HL-60 (cell line): ENCODE results near the gene ZSWIM3.

Experiments
- DNase-seq, 2 experiments: peaks; one replicate each; pipeline ENCODE4 v3.0.0-alpha.2; 2010 to 2020; ENCODE audit warnings: low read depth in 1 of 2, low spot score in 1 of 2
- H3K27ac ChIP-seq: fragments of 250-450 bp; sonication (Bioruptor Pico); replicated peaks from 2 replicates; pipeline ENCODE4 v1.5.1; 2020; ENCODE audit warnings: mild to moderate bottlenecking, moderate library complexity
- H3K27me3 ChIP-seq: fragments of 250-450 bp; sonication (Bioruptor Pico); 2 replicates; pipeline ENCODE4 v1.5.1; 2021; ENCODE audit warnings: mild to moderate bottlenecking, moderate library complexity; ENCODE audit not compliant: insufficient read depth, poor library complexity, severe bottlenecking
- H3K4me3 ChIP-seq: replicated peaks from 2 replicates; pipeline ENCODE4 v1.5.1; 2011; ENCODE audit warnings: mild to moderate bottlenecking, control low read depth, low read length; ENCODE audit not compliant: insufficient read depth
- GABPA ChIP-seq: IDR thresholded peaks from 2 replicates; pipeline ENCODE4 v1.6.1; 2012; ENCODE audit warnings: low read depth
- POLR2AphosphoS5 ChIP-seq: IDR thresholded peaks from 2 replicates; pipeline ENCODE4 v1.6.1; 2012; ENCODE audit warnings: low read depth
- SPI1 ChIP-seq: IDR thresholded peaks from 2 replicates; pipeline ENCODE4 v1.6.1; 2012; ENCODE audit warnings: low read depth, mild to moderate bottlenecking, borderline replicate concordance
- TF ChIP-seq, protein P1 (sequence below): IDR thresholded peaks from one replicate; pipeline ENCODE4 v1.5.1; 2011; ENCODE audit warnings: low read length, control low read depth, inconsistent platforms; ENCODE audit not compliant: insufficient read depth
- TF ChIP-seq, protein P2 (sequence below): IDR thresholded peaks from 2 replicates; pipeline ENCODE4 v1.6.1; 2012; ENCODE audit warnings: low read depth; ENCODE audit not compliant: insufficient replicate concordance

The ZSWIM3 gene

GRCh38 chr20:45892828-45893500 lies 35.5 kb downstream of the ZSWIM3 start:
- TF ChIP-seq SPI1: no peak
- TF ChIP-seq, protein P1, sequence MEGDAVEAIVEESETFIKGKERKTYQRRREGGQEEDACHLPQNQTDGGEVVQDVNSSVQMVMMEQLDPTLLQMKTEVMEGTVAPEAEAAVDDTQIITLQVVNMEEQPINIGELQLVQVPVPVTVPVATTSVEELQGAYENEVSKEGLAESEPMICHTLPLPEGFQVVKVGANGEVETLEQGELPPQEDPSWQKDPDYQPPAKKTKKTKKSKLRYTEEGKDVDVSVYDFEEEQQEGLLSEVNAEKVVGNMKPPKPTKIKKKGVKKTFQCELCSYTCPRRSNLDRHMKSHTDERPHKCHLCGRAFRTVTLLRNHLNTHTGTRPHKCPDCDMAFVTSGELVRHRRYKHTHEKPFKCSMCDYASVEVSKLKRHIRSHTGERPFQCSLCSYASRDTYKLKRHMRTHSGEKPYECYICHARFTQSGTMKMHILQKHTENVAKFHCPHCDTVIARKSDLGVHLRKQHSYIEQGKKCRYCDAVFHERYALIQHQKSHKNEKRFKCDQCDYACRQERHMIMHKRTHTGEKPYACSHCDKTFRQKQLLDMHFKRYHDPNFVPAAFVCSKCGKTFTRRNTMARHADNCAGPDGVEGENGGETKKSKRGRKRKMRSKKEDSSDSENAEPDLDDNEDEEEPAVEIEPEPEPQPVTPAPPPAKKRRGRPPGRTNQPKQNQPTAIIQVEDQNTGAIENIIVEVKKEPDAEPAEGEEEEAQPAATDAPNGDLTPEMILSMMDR: no peak
- TF ChIP-seq POLR2AphosphoS5: no peak; the same call in 1 of the 2 replicates
- TF ChIP-seq, protein P2, sequence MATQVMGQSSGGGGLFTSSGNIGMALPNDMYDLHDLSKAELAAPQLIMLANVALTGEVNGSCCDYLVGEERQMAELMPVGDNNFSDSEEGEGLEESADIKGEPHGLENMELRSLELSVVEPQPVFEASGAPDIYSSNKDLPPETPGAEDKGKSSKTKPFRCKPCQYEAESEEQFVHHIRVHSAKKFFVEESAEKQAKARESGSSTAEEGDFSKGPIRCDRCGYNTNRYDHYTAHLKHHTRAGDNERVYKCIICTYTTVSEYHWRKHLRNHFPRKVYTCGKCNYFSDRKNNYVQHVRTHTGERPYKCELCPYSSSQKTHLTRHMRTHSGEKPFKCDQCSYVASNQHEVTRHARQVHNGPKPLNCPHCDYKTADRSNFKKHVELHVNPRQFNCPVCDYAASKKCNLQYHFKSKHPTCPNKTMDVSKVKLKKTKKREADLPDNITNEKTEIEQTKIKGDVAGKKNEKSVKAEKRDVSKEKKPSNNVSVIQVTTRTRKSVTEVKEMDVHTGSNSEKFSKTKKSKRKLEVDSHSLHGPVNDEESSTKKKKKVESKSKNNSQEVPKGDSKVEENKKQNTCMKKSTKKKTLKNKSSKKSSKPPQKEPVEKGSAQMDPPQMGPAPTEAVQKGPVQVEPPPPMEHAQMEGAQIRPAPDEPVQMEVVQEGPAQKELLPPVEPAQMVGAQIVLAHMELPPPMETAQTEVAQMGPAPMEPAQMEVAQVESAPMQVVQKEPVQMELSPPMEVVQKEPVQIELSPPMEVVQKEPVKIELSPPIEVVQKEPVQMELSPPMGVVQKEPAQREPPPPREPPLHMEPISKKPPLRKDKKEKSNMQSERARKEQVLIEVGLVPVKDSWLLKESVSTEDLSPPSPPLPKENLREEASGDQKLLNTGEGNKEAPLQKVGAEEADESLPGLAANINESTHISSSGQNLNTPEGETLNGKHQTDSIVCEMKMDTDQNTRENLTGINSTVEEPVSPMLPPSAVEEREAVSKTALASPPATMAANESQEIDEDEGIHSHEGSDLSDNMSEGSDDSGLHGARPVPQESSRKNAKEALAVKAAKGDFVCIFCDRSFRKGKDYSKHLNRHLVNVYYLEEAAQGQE: no peak
- no peak for TF ChIP-seq GABPA
- peak in 1 of 2 experiments; percentile 45 for DNase-seq
- Histone ChIP-seq H3K4me3 (peak overlapping the region; percentile 75), H3K27me3 (no peaks in the 10 kb centered on the region), H3K27ac (peak overlapping the region; percentile 67)

- H3K4me3 ChIP-seq: no peak overlapping the region
- H3K27me3 ChIP-seq: no peaks in the 10 kb centered on the region
- TF ChIP-seq POLR2AphosphoS5 (no peak), GABPA (no peak), SPI1 (no peak)
- TF ChIP-seq, protein P2: no peak
- TF ChIP-seq, protein P1: no peak
- H3K27ac ChIP-seq: 0 out of 2 replicates have a peak overlapping the region, but pooled peaks have one; percentile 2
- DNase-seq: no peak
These were observed 36.4 kb downstream of the ZSWIM3 start for GRCh38 chr20:45893831-45894230.

- no peak overlapping the region for H3K4me3 ChIP-seq
- H3K27me3 ChIP-seq: no peaks in the 10 kb centered on the region
- no peak overlapping the region for H3K27ac ChIP-seq
- DNase-seq: no peak
- no peak for TF ChIP-seq SPI1
- TF ChIP-seq GABPA: no peak
- TF ChIP-seq, protein P2: no peak
- no peak for TF ChIP-seq POLR2AphosphoS5
These were observed 37.4 kb downstream of the ZSWIM3 start for GRCh38 chr20:45894797-45895196.
